GM12892 (cell line): ENCODE measurements around the gene ELF1.

Source experiments
- POLR2A ChIP-seq: IDR thresholded peaks from 2 replicates; pipeline ENCODE4 v1.6.1; 2011; ENCODE audit warnings: low read depth, low read length, control low read depth
- TAF1 ChIP-seq: IDR thresholded peaks from 2 replicates; pipeline ENCODE4 v1.6.1; 2011; ENCODE audit warnings: low read depth, mild to moderate bottlenecking, control low read depth, low read length, borderline replicate concordance

DNA sequence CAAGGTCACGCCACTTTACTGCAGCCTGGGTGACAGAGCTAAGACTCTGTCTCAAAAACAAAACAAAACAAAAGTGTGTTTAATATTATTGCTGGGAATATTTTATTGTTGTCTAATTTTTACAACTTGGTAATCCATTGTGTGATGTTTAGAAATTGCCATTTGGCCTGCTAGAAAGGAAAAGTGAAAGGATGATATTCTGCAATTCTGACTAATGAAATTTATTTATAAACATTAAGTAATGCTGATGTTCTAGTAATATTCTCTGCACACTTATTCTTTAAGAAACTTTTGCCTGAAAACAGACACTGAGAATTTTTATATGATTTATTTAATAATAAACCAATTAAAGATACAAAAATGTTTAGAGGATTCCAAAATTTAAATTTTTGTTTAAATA is 87.4 kb downstream of the ELF1 start:
- TF ChIP-seq TAF1 (no peak), POLR2A (no peak)
